B cell (primary cell): ENCODE results near the gene RICTOR. TPM values are rescaled to one million over a fixed set of nuclear protein-coding genes. Genes with fewer than 3 reads are reported as not detected.
"Not testable (repeated sequence)": the region's sequence is repeated elsewhere in the genome, so short reads cannot be mapped to it uniquely, and the experiment has no call there.

Source experiments
- ATAC-seq: fragments of 200-7000 bp; cut with Tn5 transposase; one replicate; pipeline ENCODE4 v1.10.0; 2021; ENCODE audit warnings: low read depth, mild to moderate bottlenecking, moderate number of reproducible peaks, moderate library complexity
- CTCF ChIA-PET: fragments of 350-600 bp; sonication (Branson Sonifier 250); formaldehyde crosslinking; loops from one replicate; lab custom pipeline; 2021; ENCODE audit warnings: antibody characterized with exemption, inconsistent platforms; lab: Charles Lee
- POLR2A ChIA-PET: fragments of 350-600 bp; sonication (Branson Sonifier 250); formaldehyde crosslinking; loops from one replicate; lab custom pipeline; 2021; ENCODE audit warnings: antibody characterized with exemption; lab: Charles Lee
- DNase-seq: peaks from one replicate; pipeline ENCODE4 v3.0.0; 2013
- H2AFZ ChIP-seq: 2 replicates; pipeline ENCODE4 v1.6.1; 2012; ENCODE audit warnings: mild to moderate bottlenecking, low read depth, low read length; ENCODE audit not compliant: insufficient read depth, poor library complexity, severe bottlenecking
- H3K27ac ChIP-seq, 2 donors: 1 replicate in 1 of 2; 2 replicates in 1 of 2; pipeline ENCODE4 v1.5.1; 2012 to 2013; ENCODE audit warnings: low read length in 2 of 2, mild to moderate bottlenecking in 2 of 2, moderate library complexity in 1 of 2
- H3K27me3 ChIP-seq, 4 experiments: fragments of 200-600 bp in 1 of 4; sonication (generic) in 1 of 4; replicated peaks in 1 of 4; 1 replicate in 2 of 4; 2 replicates in 2 of 4; pipeline versions ENCODE4 v1.6.1 to v1.7.0; 2013 to 2016; ENCODE audit warnings: low read length in 3 of 4, mild to moderate bottlenecking in 2 of 4, mixed read lengths in 1 of 4, moderate library complexity in 1 of 4; ENCODE audit not compliant: insufficient read depth in 4 of 4, control insufficient read depth in 3 of 4; ENCODE audit errors: control extremely low read depth in 1 of 4
- H3K36me3 ChIP-seq, 2 experiments: replicated peaks in 1 of 2; 1 replicate in 1 of 2; 2 replicates in 1 of 2; pipeline versions ENCODE4 v1.6.1 to v1.7.1; 2013; ENCODE audit warnings: low read length in 1 of 2; ENCODE audit not compliant: insufficient read depth in 2 of 2, control insufficient read depth in 1 of 2; ENCODE audit errors: control extremely low read depth in 1 of 2, extremely low read depth in 1 of 2
- H3K4me1 ChIP-seq, 2 donors: fragments of 200-600 bp in 1 of 2; sonication (generic) in 1 of 2; 1 replicate in 1 of 2; 2 replicates in 1 of 2; pipeline versions ENCODE4 v1.5.1 to v1.6.1; 2013 to 2017; ENCODE audit warnings: low read length in 2 of 2; ENCODE audit not compliant: control insufficient read depth in 2 of 2, insufficient read depth in 2 of 2
- H3K4me2 ChIP-seq: replicated peaks from 2 replicates; pipeline ENCODE3; 2012; ENCODE audit warnings: mild to moderate bottlenecking, low read depth, low read length; ENCODE audit not compliant: poor library complexity, severe bottlenecking
- H3K4me3 ChIP-seq, 5 experiments: fragments of 200-600 bp in 1 of 5; sonication (generic) in 1 of 5; 1 replicate in 3 of 5; 2 replicates in 2 of 5; pipeline versions ENCODE4 v1.5.1 to v1.7.0; 2011 to 2016; ENCODE audit warnings: low read length in 4 of 5, mild to moderate bottlenecking in 4 of 5, low read depth in 2 of 5, control low read depth in 1 of 5, moderate library complexity in 1 of 5; ENCODE audit not compliant: insufficient read depth in 1 of 5; ENCODE audit errors: control extremely low read depth in 1 of 5, extremely low read depth in 1 of 5
- H3K79me2 ChIP-seq: fragments of 200-600 bp; sonication (generic); one replicate; pipeline ENCODE4 v1.6.0; 2016; ENCODE audit warnings: low read length; ENCODE audit not compliant: control insufficient read depth, insufficient read depth
- H3K9ac ChIP-seq: fragments of 200-600 bp; sonication (generic); 2 replicates; pipeline ENCODE4 v1.6.1; 2017; ENCODE audit warnings: mild to moderate bottlenecking, low read length, moderate library complexity
- H3K9me3 ChIP-seq, 3 donors: one replicate each; pipeline versions ENCODE4 v1.6.1 to v1.7.1; 2013; ENCODE audit warnings: low read length in 2 of 3; ENCODE audit not compliant: control insufficient read depth in 2 of 3, insufficient read depth in 1 of 3; ENCODE audit errors: control extremely low read depth in 1 of 3
- H4K20me1 ChIP-seq: 2 replicates; pipeline ENCODE4 v1.6.0; 2012; ENCODE audit warnings: mild to moderate bottlenecking, low read length; ENCODE audit not compliant: insufficient read depth, control insufficient read depth, poor library complexity, severe bottlenecking
- H3K27ac Mint-ChIP-seq: one replicate; pipeline ENCODE4 v1.8.0; 2021; ENCODE audit warnings: mixed read lengths
- H3K27me3 Mint-ChIP-seq: one replicate; pipeline ENCODE4 v1.8.0; 2021; ENCODE audit warnings: mixed read lengths
- H3K4me1 Mint-ChIP-seq: one replicate; pipeline ENCODE4 v1.8.0; 2021; ENCODE audit warnings: mixed read lengths
- H3K4me3 Mint-ChIP-seq: one replicate; pipeline ENCODE4 v1.8.0; 2021; ENCODE audit warnings: mixed read lengths
- H3K9me3 Mint-ChIP-seq: one replicate; pipeline ENCODE4 v1.8.0; 2022; ENCODE audit warnings: mixed read lengths; ENCODE audit not compliant: insufficient read depth
- EZH2 ChIP-seq: IDR thresholded peaks from 2 replicates; pipeline ENCODE4 v1.6.1; 2012; ENCODE audit warnings: borderline replicate concordance, low read depth, mild to moderate bottlenecking, moderate library complexity, low read length; ENCODE audit not compliant: insufficient read depth, poor library complexity, severe bottlenecking
- WGBS: methylation state at CpG from one replicate; pipeline ENCODE4 v1.1.5; 2013; ENCODE audit warnings: missing lambda C conversion rate; ENCODE audit not compliant: insufficient coverage; 5-methylcytosine and 5-hydroxymethylcytosine counted together
- intact Hi-C: fragments of 100-400 bp; cut with micrococcal nuclease; formaldehyde crosslinking; loops from one replicate; pipeline ENCODE4 v1.10.0; 2022
- polyA plus RNA-seq: library from polyadenylated mRNA; depleted of rRNA; stranded (reverse); fragments of >200 nt; gene quantifications from 2 replicates; pipeline ENCODE4 v1.2.3, GENCODE V29; 2012
- total RNA-seq, 2 donors: library from RNA; stranded (reverse); fragments of 120-200 nt in 1 of 2; gene quantifications; 1 replicate in 1 of 2; 2 replicates in 1 of 2; pipeline versions ENCODE4 v1.2.3 to v1.2.4, GENCODE V29; 2013 to 2022
- TF ChIP-seq, protein P1 (sequence below): fragments of 200-600 bp; IDR thresholded peaks from one replicate; pipeline ENCODE4 v1.8.0; 2022; ENCODE audit warnings: antibody characterized with exemption, mild to moderate bottlenecking

Gene RICTOR
- total and polyA plus RNA-seq, 2 donors (not counting 1 experiment from before 2014, with no cell fraction given), result 15.4 to 84.3 TPM

- Histone ChIP-seq H3K9ac (no peak overlapping the region), H2AFZ (no peak overlapping the region), H3K27me3 (no peaks in the 10 kb centered on the region), H3K9me3 (peaks cover 8 to 18% (median 18%) of the 10 kb centered on the region in 3 donors), H3K4me1 (peaks cover 0 to 4% of the 10 kb centered on the region in 2 donors), H3K79me2 (peaks cover 27% of the 10 kb centered on the region), H4K20me1 (peaks cover 27% of the 10 kb centered on the region), H3K4me3 (no peak overlapping the region), H3K36me3 (peaks cover 18 to 41% of the 10 kb centered on the region in 2 experiments), H3K27ac (no peak overlapping the region), H3K4me2 (no peak overlapping the region)
- Mint-ChIP-seq H3K27ac (no peak overlapping the region), H3K4me1 (peaks cover 24% of the 10 kb centered on the region), H3K27me3 (no peaks in the 10 kb centered on the region), H3K4me3 (no peak overlapping the region), H3K9me3 (peaks cover 8% of the 10 kb centered on the region)
- CTCF ChIA-PET, result no interaction called here
- WGBS, result no CpG with 5 or more reads among the region's 2 CpGs
- TF ChIP-seq EZH2, result no peak
- TF ChIP-seq, protein P1, sequence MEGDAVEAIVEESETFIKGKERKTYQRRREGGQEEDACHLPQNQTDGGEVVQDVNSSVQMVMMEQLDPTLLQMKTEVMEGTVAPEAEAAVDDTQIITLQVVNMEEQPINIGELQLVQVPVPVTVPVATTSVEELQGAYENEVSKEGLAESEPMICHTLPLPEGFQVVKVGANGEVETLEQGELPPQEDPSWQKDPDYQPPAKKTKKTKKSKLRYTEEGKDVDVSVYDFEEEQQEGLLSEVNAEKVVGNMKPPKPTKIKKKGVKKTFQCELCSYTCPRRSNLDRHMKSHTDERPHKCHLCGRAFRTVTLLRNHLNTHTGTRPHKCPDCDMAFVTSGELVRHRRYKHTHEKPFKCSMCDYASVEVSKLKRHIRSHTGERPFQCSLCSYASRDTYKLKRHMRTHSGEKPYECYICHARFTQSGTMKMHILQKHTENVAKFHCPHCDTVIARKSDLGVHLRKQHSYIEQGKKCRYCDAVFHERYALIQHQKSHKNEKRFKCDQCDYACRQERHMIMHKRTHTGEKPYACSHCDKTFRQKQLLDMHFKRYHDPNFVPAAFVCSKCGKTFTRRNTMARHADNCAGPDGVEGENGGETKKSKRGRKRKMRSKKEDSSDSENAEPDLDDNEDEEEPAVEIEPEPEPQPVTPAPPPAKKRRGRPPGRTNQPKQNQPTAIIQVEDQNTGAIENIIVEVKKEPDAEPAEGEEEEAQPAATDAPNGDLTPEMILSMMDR, result no peak
- intact Hi-C loops, result no loop called here
- no peak for ATAC-seq
- DNase-seq, result no peak
- POLR2A ChIA-PET, result no interaction called here
Measured at GRCh38 chr5:39013938-39014337, 60.3 kb downstream of the RICTOR start.

GRCh38 chr5:39010958-39011357, 63.2 kb downstream of the RICTOR start:
- H3K4me3 ChIP-seq, ATAC-seq, H3K9ac ChIP-seq, H3K4me3 Mint-ChIP-seq, H3K27ac ChIP-seq, H3K9me3 Mint-ChIP-seq, DNase-seq, CTCF ChIA-PET, POLR2A ChIA-PET, H3K27ac Mint-ChIP-seq, H2AFZ ChIP-seq, H3K27me3 Mint-ChIP-seq, H3K4me1 ChIP-seq, H3K27me3 ChIP-seq, H3K4me2 ChIP-seq, intact Hi-C loops, H4K20me1 ChIP-seq: not testable (repeated sequence)
- Histone ChIP-seq H3K79me2 (peaks cover 17% of the 10 kb centered on the region), H3K9me3 (peaks cover 8 to 18% (median 18%) of the 10 kb centered on the region in 3 donors), H3K36me3 (peaks cover 15 to 38% of the 10 kb centered on the region in 2 experiments)
- 84% methylated on average over 2 of the region's 2 CpGs for WGBS
- H3K4me1 Mint-ChIP-seq, result peaks cover 15% of the 10 kb centered on the region
